IPS-11a (cell line): ENCODE data around the gene GTF3A.
"Not testable (repeated sequence)": the region's sequence is repeated elsewhere in the genome, so short reads cannot be mapped to it uniquely, and the experiment has no call there.

Experiments used
- H3K4me3 ChIP-seq: one replicate; pipeline ENCODE4 v1.5.1; 2013; ENCODE audit warnings: low read depth, low read length, control low read depth

Gene GTF3A

GRCh38 chr13:27424246-27425157 lies at the start of gene GTF3A:
GTF3A (plus strand) TSS chr13:27424619.
- H3K4me3 ChIP-seq, result peak within 1 kb of the TSS; percentile 66

DNA sequence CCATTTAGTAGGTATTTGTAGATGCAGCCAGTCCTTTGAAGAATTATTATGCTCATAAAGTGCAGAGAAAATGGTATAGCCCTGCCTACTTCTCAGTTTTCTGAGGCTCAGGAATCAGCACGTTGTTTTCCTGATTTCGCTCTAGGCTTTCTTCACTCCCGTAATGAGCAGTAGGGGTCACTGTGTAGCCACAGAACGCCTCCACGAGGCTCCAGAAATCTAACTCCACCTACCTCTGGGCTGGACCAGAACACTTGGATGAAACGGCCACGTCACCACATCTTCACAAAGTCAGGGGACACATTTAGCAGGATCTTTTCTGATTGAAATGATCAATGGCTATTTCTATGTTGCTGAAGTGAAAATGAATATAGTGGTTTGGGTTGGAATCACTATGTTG lies 49.8 kb upstream of the GTF3A start:
- H3K4me3 ChIP-seq, result no peak overlapping the region

GRCh38 chr13:27375686-27376326 lies 48.6 kb upstream of the GTF3A start:
- no peak overlapping the region for H3K4me3 ChIP-seq

DNA sequence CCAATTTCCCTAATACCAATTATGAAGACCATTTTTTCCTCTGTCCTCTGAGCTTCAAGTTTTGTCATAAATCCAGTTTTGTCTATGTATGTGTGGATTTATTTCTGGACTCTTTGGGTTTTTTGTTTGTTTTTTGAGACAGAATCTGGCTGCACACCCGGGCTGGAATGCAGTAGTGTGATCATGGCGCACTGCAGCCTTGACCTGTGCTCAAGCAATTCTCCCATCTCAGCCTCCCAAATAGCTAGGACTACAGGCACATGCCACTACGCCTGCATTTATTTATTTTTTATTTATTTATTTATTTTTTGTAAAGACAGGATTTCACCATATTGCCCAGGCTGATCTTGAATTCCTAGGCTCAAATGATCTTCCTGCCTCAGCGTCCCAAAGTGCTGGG lies 45.3 kb upstream of the GTF3A start:
- H3K4me3 ChIP-seq, result no peak overlapping the region

- H3K4me3 ChIP-seq, result no peak overlapping the region
These were observed 44.5 kb upstream of the GTF3A start for GRCh38 chr13:27379694-27380641.

- no peak overlapping the region for H3K4me3 ChIP-seq
These were observed 42.8 kb upstream of the GTF3A start for GRCh38 chr13:27381601-27382000.

- H3K4me3 ChIP-seq, result no peak overlapping the region
These were observed 41.1 kb upstream of the GTF3A start for GRCh38 chr13:27383104-27383921.

DNA sequence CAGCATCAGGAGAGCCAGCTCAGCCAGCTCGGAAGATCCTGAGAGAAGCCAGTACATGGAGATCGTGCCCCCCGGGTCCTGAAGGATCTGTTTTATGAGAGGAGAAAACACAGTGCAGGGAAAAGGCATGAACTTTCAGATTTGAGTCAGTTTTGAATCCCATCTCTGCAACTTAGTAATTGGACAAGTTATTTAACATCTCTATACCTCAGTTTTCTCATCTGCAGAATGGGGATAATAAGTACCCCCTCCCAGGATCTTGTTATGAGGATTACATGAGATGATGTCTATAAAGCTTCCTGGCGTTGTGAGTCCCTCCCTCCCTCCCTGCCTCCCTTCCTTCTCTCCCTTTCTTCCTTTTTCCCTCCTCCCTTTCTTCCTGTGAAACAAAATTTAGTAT lies 40.1 kb upstream of the GTF3A start:
- no peak overlapping the region for H3K4me3 ChIP-seq

DNA sequence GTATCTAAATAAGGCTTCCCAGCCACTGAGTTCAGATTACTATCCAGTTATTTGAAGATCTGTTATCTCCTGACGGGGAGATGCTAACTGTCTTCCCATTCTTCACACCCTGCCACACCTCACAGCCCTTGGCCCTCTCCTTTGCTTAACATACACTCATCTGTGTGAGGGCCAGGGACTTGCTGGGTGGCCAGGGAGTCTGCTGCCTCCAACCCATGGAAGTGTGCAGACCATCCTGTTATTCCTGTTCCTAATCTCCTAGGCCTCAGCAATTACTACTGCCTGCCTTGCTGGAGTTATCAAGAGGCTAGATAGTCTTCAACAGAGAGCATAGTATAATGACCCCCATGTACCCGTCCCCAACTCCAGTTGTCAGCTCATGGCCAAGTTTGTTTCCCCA lies 36.2 kb upstream of the GTF3A start:
- H3K4me3 ChIP-seq, result no peak overlapping the region

GRCh38 chr13:27389891-27390290 lies 34.5 kb upstream of the GTF3A start:
- no peak overlapping the region for H3K4me3 ChIP-seq

DNA sequence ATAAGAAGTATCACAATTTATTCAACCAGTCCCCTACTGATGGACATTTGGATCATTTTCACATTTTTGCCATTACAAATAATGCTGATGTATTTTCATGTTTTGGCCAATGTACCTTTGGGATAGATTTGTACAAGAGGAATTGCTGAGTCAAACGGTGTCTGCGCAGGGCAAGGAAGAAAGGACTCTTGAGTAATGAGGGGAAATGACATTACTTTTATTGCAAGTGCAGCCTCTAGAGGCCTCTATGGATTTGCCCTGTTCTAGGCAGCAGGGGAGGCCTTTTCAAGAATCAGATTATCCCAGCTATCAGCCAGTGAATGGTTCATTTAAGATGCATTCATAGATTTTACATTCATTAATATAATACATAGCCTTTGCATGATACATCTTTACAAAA lies 32.9 kb upstream of the GTF3A start:
- no peak overlapping the region for H3K4me3 ChIP-seq

- no peak overlapping the region for H3K4me3 ChIP-seq
These were observed 31.3 kb upstream of the GTF3A start for GRCh38 chr13:27393101-27393500.

GRCh38 chr13:27395007-27395510 lies 29.4 kb upstream of the GTF3A start:
- H3K4me3 ChIP-seq, result no peak overlapping the region

GRCh38 chr13:27396252-27396846 lies 28.1 kb upstream of the GTF3A start:
- no peak overlapping the region for H3K4me3 ChIP-seq

DNA sequence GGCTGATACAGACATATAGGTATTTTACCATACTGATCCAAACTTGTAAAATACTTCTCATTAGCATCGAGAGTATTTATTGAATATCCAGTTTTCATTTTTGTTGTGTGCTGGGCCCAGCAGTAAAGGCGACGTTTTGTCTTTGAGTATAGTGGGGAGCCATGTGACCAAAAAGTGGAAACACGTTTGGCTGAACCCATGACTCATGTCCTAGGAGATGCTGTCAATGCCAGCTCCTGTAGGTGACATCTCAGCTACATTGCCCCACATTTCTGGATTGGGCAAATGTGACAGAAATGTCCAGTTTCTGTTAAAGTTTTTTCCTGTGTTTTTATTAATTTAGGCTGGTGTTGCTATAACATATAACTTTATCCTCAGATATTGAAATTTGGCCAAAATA lies 26.1 kb upstream of the GTF3A start:
- H3K4me3 ChIP-seq, result no peak overlapping the region

GRCh38 chr13:27400405-27400804 lies 24.0 kb upstream of the GTF3A start:
- not testable (repeated sequence) for H3K4me3 ChIP-seq

DNA sequence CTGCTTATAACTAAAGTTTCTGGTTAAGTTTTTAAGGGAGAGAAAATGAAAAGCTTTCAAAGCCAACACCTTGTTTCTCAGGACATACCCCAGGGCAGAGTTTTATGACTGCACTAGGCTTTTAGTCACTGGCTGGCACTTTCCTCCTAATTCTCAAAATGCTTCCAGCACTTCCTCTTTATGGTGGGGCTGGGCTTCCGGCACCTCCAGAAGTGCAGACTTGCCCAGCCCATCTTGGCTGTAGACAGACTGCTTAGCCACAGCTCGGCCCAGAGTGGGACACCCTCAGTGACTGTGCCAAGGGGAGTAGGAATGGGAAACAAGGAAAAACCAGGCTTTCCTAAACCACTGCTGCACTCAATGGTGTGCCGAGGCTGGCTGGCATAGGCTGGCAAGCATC lies 23.2 kb upstream of the GTF3A start:
- H3K4me3 ChIP-seq, result no peak overlapping the region

GRCh38 chr13:27403203-27403678 lies 21.2 kb upstream of the GTF3A start:
- no peak overlapping the region for H3K4me3 ChIP-seq

DNA sequence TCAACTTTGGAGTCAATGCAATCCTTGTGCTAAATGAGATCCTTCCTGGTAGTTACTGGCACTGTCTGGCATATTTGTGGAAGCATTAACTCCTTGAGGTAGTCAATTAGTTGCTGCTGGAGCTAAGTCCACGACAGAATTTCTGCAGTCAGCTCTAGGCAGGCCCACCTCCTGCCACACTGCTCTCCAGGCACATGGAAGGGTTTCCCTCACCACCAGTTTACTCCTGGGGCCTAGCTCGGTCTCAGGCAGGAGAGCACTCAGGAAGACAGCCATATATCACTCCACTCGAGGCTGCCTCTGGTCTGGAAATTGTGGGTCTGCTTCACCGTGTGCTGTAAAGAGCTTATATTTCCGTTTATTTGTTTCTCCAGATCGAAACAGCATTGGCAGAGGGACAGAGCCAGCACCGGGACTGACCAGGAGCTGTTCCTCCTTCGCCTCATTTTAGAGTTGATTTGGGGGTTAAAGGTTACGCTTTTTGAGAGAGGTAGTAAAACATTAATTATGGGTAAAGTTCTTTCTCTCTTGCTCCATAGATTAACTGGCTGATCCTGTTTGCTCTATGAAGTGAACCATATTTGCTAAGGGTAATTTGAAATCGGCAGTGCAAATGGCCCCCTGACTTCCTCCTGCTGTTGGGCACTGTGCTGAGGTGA lies 20.6 kb upstream of the GTF3A start:
- no peak overlapping the region for H3K4me3 ChIP-seq
